ENCODE data around the gene GPRC5D. TPM values are rescaled to one million over a fixed set of nuclear protein-coding genes. Genes with fewer than 3 reads are reported as not detected.

GPRC5D gene
- polyA plus RNA-seq, 3 donors: 0.49 TPM; not detected in 2

- H3K9me3 Mint-ChIP-seq: peaks cover 0 to 2% (median 0%) of the 10 kb centered on the region in 7 donors
- H3K4me3 Mint-ChIP-seq: peak within 1 kb of the TSS; percentile 91 to 98
- peak within 1 kb of the TSS; percentile 77 to 91 (median 89) for H3K4me3 ChIP-seq (replicated peaks in 1 of 3; ENCODE audit: low read depth in 2 of 3, low read length in 3 of 3)
- H3K27me3 Mint-ChIP-seq (ENCODE audit: low read depth in 3 of 3): peaks cover 0 to 3% (median 0%) of the 10 kb centered on the region in 3 donors
- H3K4me1 ChIP-seq (ENCODE audit: control insufficient read depth in 1 of 2, insufficient read depth in 2 of 2, low read length in 2 of 2): peaks cover 39 to 44% of the 10 kb centered on the region in 2 donors
- H3K4me2 ChIP-seq (replicated peaks; ENCODE audit: extremely low read depth, low read length, poor library complexity, severe bottlenecking): peak within 1 kb of the TSS; percentile 95
- no peak for TF ChIP-seq CTCF (IDR thresholded peaks at IDR 0.05)
- peaks cover 68% of the 10 kb centered on the region for H3K4me1 Mint-ChIP-seq
- peaks cover 54% of the 10 kb centered on the region for H3K79me2 ChIP-seq (ENCODE audit: insufficient read depth, low read length)
- under 1% methylated on average over 59 of the region's 69 CpGs for WGBS (ENCODE audit: insufficient coverage)
- H3K27ac ChIP-seq (ENCODE audit: low read depth in 1 of 2, low read length in 2 of 2): peak within 1 kb of the TSS; percentile 95 to 97
- no peaks in the 10 kb centered on the region for H3K36me3 ChIP-seq (replicated peaks in 1 of 2; ENCODE audit: control insufficient read depth in 1 of 2, insufficient read depth in 2 of 2, low read length in 2 of 2)
- H3K27me3 ChIP-seq (ENCODE audit: control insufficient read depth in 2 of 2, insufficient read depth in 2 of 2, low read length in 2 of 2): no peaks in the 10 kb centered on the region
- peak within 1 kb of the TSS; percentile 91 for H2AFZ ChIP-seq (ENCODE audit: insufficient read depth, low read depth, low read length, poor library complexity, severe bottlenecking)
- H3K27ac Mint-ChIP-seq: peak within 1 kb of the TSS; percentile 96 to 99 (median 98)
- H3K36me3 Mint-ChIP-seq: peaks cover 6 to 19% of the 10 kb centered on the region in 2 donors
- peak within 1 kb of the TSS; percentile 95 for H3K9ac ChIP-seq (ENCODE audit: insufficient read depth, low read length, poor library complexity, severe bottlenecking)
- peak; percentile 87 to 94 (median 92) for DNase-seq
- intact Hi-C loops (cut with micrococcal nuclease): loop anchor here (5.0 kb wide), 3 partner anchors 97 to 212 kb away; partner anchors contain the start of gene GSG1 (in 1 of the 2)
- H3K9me3 ChIP-seq (replicated peaks in 1 of 2; ENCODE audit: control insufficient read depth in 1 of 2, insufficient read depth in 1 of 2, low read length in 2 of 2): no peaks in the 10 kb centered on the region
- no peaks in the 10 kb centered on the region for H4K20me1 ChIP-seq (ENCODE audit: insufficient read depth, low read length)
Observed at GRCh38 chr12:12999959-13000615, 48.1 kb upstream of the GPRC5D start, which contains the start of gene HEBP1. HEBP1 (minus strand) TSS chr12:13000265; CDS start chr12:13000114, 151 bp downstream.

GRCh38 chr12:12999271-12999958, 47.4 kb upstream of the GPRC5D start:
- no peaks in the 10 kb centered on the region for H3K9me3 ChIP-seq (replicated peaks in 1 of 2; ENCODE audit: control insufficient read depth in 1 of 2, insufficient read depth in 1 of 2, low read length in 2 of 2)
- Mint-ChIP-seq H3K4me3 (peak overlapping the region; percentile 91 to 98), H3K27me3 (ENCODE audit: low read depth in 3 of 3) (peaks cover 0 to 3% (median 0%) of the 10 kb centered on the region in 3 donors), H3K9me3 (peaks cover 0 to 2% (median 0%) of the 10 kb centered on the region in 7 donors), H3K4me1 (peaks cover 64% of the 10 kb centered on the region), H3K36me3 (peaks cover 6 to 19% of the 10 kb centered on the region in 2 donors), H3K27ac (peak overlapping the region; percentile 68 to 99 (median 92))
- H3K4me3 ChIP-seq (replicated peaks in 1 of 3; ENCODE audit: low read depth in 2 of 3, low read length in 3 of 3): peak overlapping the region; percentile 77 to 91 (median 81)
- peaks cover 60% of the 10 kb centered on the region for H3K79me2 ChIP-seq (ENCODE audit: insufficient read depth, low read length)
- H3K4me2 ChIP-seq (replicated peaks; ENCODE audit: extremely low read depth, low read length, poor library complexity, severe bottlenecking): peak overlapping the region; percentile 95
- TF ChIP-seq CTCF (IDR thresholded peaks at IDR 0.05): no peak
- peak overlapping the region; percentile 95 for H3K9ac ChIP-seq (ENCODE audit: insufficient read depth, low read length, poor library complexity, severe bottlenecking)
- no peaks in the 10 kb centered on the region for H3K36me3 ChIP-seq (replicated peaks in 1 of 2; ENCODE audit: control insufficient read depth in 1 of 2, insufficient read depth in 2 of 2, low read length in 2 of 2)
- H3K27ac ChIP-seq (ENCODE audit: low read depth in 1 of 2, low read length in 2 of 2): peak overlapping the region in 1 of 2 donors; percentile 82
- intact Hi-C loops (cut with micrococcal nuclease): no loop called here
- H3K4me1 ChIP-seq (ENCODE audit: control insufficient read depth in 1 of 2, insufficient read depth in 2 of 2, low read length in 2 of 2): peaks cover 39 to 44% of the 10 kb centered on the region in 2 donors
- no peak for DNase-seq
- no peaks in the 10 kb centered on the region for H3K27me3 ChIP-seq (ENCODE audit: control insufficient read depth in 2 of 2, insufficient read depth in 2 of 2, low read length in 2 of 2)
- H2AFZ ChIP-seq (ENCODE audit: insufficient read depth, low read depth, low read length, poor library complexity, severe bottlenecking): peak overlapping the region; percentile 91
- H4K20me1 ChIP-seq (ENCODE audit: insufficient read depth, low read length): no peaks in the 10 kb centered on the region
- WGBS (ENCODE audit: insufficient coverage): 50% methylated on average over 9 of the region's 22 CpGs
